Gastroesophageal sphincter (tissue), 4 donors: ENCODE results near the gene IL31RA. TPM values are rescaled to one million over a fixed set of nuclear protein-coding genes. Genes with fewer than 3 reads are reported as not detected.

Source experiments
- ATAC-seq: fragments of 150-250 bp; one replicate; pipeline ENCODE4 v1.9.1; 2016; ENCODE audit warnings: mild to moderate bottlenecking, moderate library complexity
- H3K27ac ChIP-seq, 4 donors: fragments of 200-600 bp; sonication (generic) in 3 of 4; 1 replicate in 3 of 4; 2 replicates in 1 of 4; pipeline ENCODE4 v1.5.1; 2016 to 2019
- H3K27me3 ChIP-seq: fragments of 200-600 bp; sonication (generic); one replicate; pipeline ENCODE4 v1.5.1; 2019
- H3K36me3 ChIP-seq, 2 donors: fragments of 200-600 bp; sonication (generic); one replicate each; pipeline ENCODE4 v1.5.1; 2019; ENCODE audit warnings: control low read depth in 1 of 2
- H3K4me1 ChIP-seq, 3 donors: fragments of 200-600 bp; sonication (generic); 1 replicate in 2 of 3; 2 replicates in 1 of 3; pipeline ENCODE4 v1.5.1; 2016 to 2019; ENCODE audit warnings: control low read depth in 2 of 3
- H3K4me3 ChIP-seq, 2 donors: fragments of 200-600 bp; sonication (generic); one replicate each; pipeline ENCODE4 v1.5.1; 2019; ENCODE audit warnings: mild to moderate bottlenecking in 1 of 2, moderate library complexity in 1 of 2
- H3K9me3 ChIP-seq, 3 donors: fragments of 200-600 bp; sonication (generic); one replicate each; pipeline ENCODE4 v1.5.1; 2017 to 2019; ENCODE audit warnings: control low read depth in 2 of 3
- CTCF ChIP-seq, 4 experiments: fragments of 200-600 bp in 2 of 4; fragments of 450-650 bp in 2 of 4; sonication (generic) in 1 of 4; IDR thresholded peaks; one replicate each; pipeline ENCODE4 v1.5.1; 2017 to 2019; ENCODE audit warnings: antibody characterized with exemption in 4 of 4, mild to moderate bottlenecking in 2 of 4, moderate library complexity in 2 of 4
- EP300 ChIP-seq: sonication (generic); formaldehyde crosslinking; IDR thresholded peaks from one replicate; pipeline ENCODE4 v1.6.1; 2017; ENCODE audit warnings: antibody characterized with exemption, mild to moderate bottlenecking
- POLR2A ChIP-seq, 2 donors: fragments of 450-650 bp; IDR thresholded peaks; one replicate each; pipeline ENCODE4 v1.6.1; 2017; ENCODE audit warnings: antibody characterized with exemption in 2 of 2, mild to moderate bottlenecking in 2 of 2, moderate library complexity in 1 of 2
- POLR2AphosphoS5 ChIP-seq: sonication (generic); formaldehyde crosslinking; IDR thresholded peaks from one replicate; pipeline ENCODE4 v1.6.1; 2017; ENCODE audit warnings: antibody characterized with exemption
- WGBS, 2 donors: methylation state at CpG; one replicate each; pipeline ENCODE4 v1.1.5; 2018; ENCODE audit warnings: low coverage in 1 of 2; 5-methylcytosine and 5-hydroxymethylcytosine counted together
- total RNA-seq, 4 donors: library from RNA; depleted of rRNA; stranded (reverse); fragments of >200 nt; gene quantifications; one replicate each; pipeline ENCODE4 v1.1.0, GENCODE V29; 2016

The IL31RA gene
- total RNA-seq, 4 donors from 2014 or later, result 0.13 to 0.57 TPM; not detected in 2

GRCh38 chr5:55866485-55866884 is 15.3 kb downstream of the IL31RA start:
- Histone ChIP-seq H3K4me3 (no peak overlapping the region), H3K27me3 (peaks cover 4% of the 10 kb centered on the region)
- ATAC-seq, result no peak

GRCh38 chr5:55866934-55867333 is 15.8 kb downstream of the IL31RA start:
- WGBS, 2 donors, result 38 to 67% methylated on average over 3 to 4 of the region's 5 CpGs
- TF ChIP-seq CTCF (IDR thresholded peaks at IDR 0.05) (no peak), EP300 (no peak), POLR2A (IDR thresholded peaks at IDR 0.05) (no peak), POLR2AphosphoS5 (no peak)

More at GRCh38 chr5:55866485-55866884, 15.3 kb downstream of the IL31RA start:
- Histone ChIP-seq H3K36me3 (no peaks in the 10 kb centered on the region), H3K4me1 (no peaks in the 10 kb centered on the region), H3K9me3 (no peaks in the 10 kb centered on the region), H3K27ac (no peak overlapping the region)
- TF ChIP-seq CTCF (IDR thresholded peaks at IDR 0.05) (no peak), POLR2A (IDR thresholded peaks at IDR 0.05) (no peak), EP300 (no peak), POLR2AphosphoS5 (no peak)
- WGBS, 2 donors, result 100% methylated on average over 4 of the region's 8 CpGs; no CpG with 5 or more reads in 1 of the 2 donors

GRCh38 chr5:55868846-55869245 is 17.7 kb downstream of the IL31RA start:
- Histone ChIP-seq H3K4me1 (no peaks in the 10 kb centered on the region), H3K9me3 (no peaks in the 10 kb centered on the region), H3K27ac (no peak overlapping the region), H3K36me3 (no peaks in the 10 kb centered on the region), H3K27me3 (no peaks in the 10 kb centered on the region), H3K4me3 (no peak overlapping the region)
- TF ChIP-seq EP300, result no peak
- WGBS, 2 donors, result 0% methylated on average over 1 of the region's 1 CpG; no CpG with 5 or more reads in 1 of the 2 donors
- ATAC-seq, result peak; percentile 57

More at GRCh38 chr5:55866934-55867333, 15.8 kb downstream of the IL31RA start:
- Histone ChIP-seq H3K36me3 (no peaks in the 10 kb centered on the region), H3K4me3 (no peak overlapping the region), H3K27me3 (peaks cover 4% of the 10 kb centered on the region), H3K9me3 (no peaks in the 10 kb centered on the region), H3K4me1 (no peaks in the 10 kb centered on the region), H3K27ac (no peak overlapping the region)
- no peak for ATAC-seq

GRCh38 chr5:55869847-55870246 is 18.7 kb downstream of the IL31RA start:
- no peaks in the 10 kb centered on the region for H3K9me3 ChIP-seq
- no peak for TF ChIP-seq POLR2AphosphoS5
- TF ChIP-seq EP300, result no peak
- no peak for TF ChIP-seq CTCF (IDR thresholded peaks at IDR 0.05)
- no peak for TF ChIP-seq POLR2A (IDR thresholded peaks at IDR 0.05)
- no peaks in the 10 kb centered on the region for H3K4me1 ChIP-seq
- H3K36me3 ChIP-seq, result no peaks in the 10 kb centered on the region
- no peak overlapping the region for H3K4me3 ChIP-seq
- WGBS, 2 donors, result 81 to 85% methylated on average over 4 of the region's 4 CpGs
- no peaks in the 10 kb centered on the region for H3K27me3 ChIP-seq
- ATAC-seq, result no peak
- H3K27ac ChIP-seq, result no peak overlapping the region

GRCh38 chr5:55873234-55873633 is 22.1 kb downstream of the IL31RA start:
- Histone ChIP-seq H3K27me3 (no peaks in the 10 kb centered on the region), H3K27ac (no peak overlapping the region), H3K4me1 (no peaks in the 10 kb centered on the region), H3K9me3 (peaks cover 0 to 3% (median 0%) of the 10 kb centered on the region in 3 donors), H3K36me3 (no peaks in the 10 kb centered on the region), H3K4me3 (no peak overlapping the region)
- ATAC-seq, result no peak
- TF ChIP-seq CTCF (IDR thresholded peaks at IDR 0.05) (no peak), POLR2AphosphoS5 (no peak), EP300 (no peak)

- TF ChIP-seq POLR2AphosphoS5, result no peak
- TF ChIP-seq CTCF (IDR thresholded peaks at IDR 0.05), result no peak
- no peak for TF ChIP-seq POLR2A (IDR thresholded peaks at IDR 0.05)
- no peak for TF ChIP-seq EP300
- no peaks in the 10 kb centered on the region for H3K4me1 ChIP-seq
- ATAC-seq, result no peak
Measured at GRCh38 chr5:55877655-55878054, 26.5 kb downstream of the IL31RA start.

More at GRCh38 chr5:55877655-55878054, 26.5 kb downstream of the IL31RA start:
- Histone ChIP-seq H3K27ac (no peak overlapping the region), H3K4me3 (no peak overlapping the region), H3K9me3 (peaks cover 0 to 10% (median 0%) of the 10 kb centered on the region in 3 donors), H3K27me3 (no peaks in the 10 kb centered on the region), H3K36me3 (no peaks in the 10 kb centered on the region)
